NOMO-1 (cell line): ENCODE data around the gene TNRC6A.
A peak's percentile ranks its signal among the peaks of the same experiment; 100 is the strongest.
"Not testable (repeated sequence)": the region's sequence is repeated elsewhere in the genome, so short reads cannot be mapped to it uniquely, and the experiment has no call there.

Experiments
- DNase-seq, 2 experiments: peaks; one replicate each; lab custom pipeline; 2025; ENCODE audit not compliant: unreplicated experiment in 2 of 2; lab: John Stamatoyannopoulos, UW

TNRC6A gene

GRCh38 chr16:24839347-24839972 is 110.0 kb downstream of the TNRC6A start:
- no peak for DNase-seq

GRCh38 chr16:24841291-24841690 is 111.8 kb downstream of the TNRC6A start:
- DNase-seq = no peak

GRCh38 chr16:24844101-24845030 is 114.9 kb downstream of the TNRC6A start:
- DNase-seq = no peak

DNA sequence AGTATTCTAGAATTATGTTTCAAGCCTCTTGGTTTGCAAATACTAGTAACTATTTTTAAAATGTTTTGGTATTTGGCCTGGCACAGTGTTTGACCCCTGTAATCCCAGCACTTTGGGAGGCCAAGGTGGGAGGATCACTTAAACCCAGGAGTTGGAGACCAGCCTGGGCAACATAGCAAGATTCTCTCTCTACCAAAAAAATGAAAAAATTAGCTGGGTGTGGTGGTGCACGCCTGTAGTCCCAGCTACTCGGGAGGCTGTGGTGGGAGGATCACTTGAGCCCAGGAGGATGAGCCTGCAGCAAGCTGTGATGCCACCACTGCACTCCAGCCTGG is 115.5 kb downstream of the TNRC6A start:
- DNase-seq = not testable (repeated sequence)

GRCh38 chr16:24845726-24846547 is 116.5 kb downstream of the TNRC6A start, which contains the start of gene SLC5A11:
Gene SLC5A11, plus strand, starts transcription at chr16:24845963. Its CDS starts 12,681 bp downstream, at chr16:24858644.
- DNase-seq = no peak

DNA sequence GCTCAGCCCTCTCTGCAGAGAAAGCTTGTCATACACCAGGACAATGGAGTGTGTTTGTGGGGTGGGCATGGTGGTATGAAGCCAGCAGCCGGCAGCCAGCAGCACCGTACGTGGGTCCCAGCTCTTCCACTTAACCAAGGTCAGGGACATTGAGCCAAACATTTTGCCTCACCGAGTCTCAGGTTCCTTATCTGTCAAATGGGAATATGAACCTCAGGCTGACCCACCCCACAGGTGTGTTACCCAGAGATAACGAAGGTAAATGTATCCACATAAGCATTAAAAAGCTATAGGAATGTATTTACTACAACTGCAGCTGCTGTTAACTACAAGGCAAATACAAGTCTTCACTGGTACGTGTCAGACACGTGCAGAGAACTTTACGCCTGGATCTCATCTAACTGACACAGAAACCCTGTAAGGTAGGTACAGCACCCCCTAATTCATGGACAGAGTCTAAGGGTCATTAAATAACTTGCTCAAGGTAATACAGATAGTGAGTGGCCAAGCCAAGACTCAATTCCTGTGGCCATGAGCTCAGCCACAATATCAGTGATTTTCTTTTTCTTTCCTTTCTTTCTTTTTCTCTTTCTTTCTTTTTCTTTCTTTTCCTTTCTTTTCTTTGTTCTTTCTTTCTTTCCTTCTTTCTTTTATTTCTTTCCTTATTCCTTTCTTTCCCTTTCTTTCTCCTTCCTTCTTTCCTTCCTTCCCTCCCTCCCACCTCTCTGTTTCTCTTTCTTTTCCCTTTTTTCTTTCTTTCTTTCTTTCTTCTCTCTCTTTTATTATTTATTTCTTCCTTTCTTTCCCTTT is 117.3 kb downstream of the TNRC6A start:
- DNase-seq = no peak

DNA sequence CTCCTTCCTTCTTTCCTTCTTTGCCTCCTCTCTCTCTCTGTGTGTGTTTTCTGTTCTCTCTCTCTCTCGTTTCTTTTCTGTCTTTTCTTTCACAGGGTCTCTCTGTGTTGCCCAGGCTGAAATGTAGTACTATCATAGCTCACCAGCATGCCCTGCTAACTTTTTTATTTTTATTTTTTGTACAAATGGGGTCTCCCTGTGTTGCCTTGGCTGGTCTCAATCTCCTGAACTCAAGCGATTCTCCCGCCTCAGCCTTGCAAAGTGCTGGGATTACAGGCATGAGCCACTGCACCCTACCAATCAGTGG is 117.9 kb downstream of the TNRC6A start:
- DNase-seq = no peak

DNA sequence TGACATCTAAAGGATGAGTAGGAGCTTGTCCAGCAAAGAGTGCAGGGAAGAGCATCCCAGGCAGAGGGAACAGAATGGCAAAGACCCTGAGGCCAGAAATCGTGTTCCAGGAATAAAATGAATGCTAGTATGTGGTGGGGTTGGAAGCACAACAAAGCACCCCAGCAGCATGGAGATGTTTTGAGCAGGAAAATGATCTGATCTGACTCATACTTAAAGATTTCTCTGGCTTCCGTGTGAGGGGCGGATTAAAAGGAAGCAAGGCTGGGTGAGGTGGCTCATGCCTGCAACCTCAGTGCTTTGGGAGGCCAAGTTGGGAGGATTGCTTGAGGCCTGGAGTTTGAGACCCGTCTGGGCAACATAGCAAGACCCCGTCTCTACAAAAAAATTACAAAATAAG is 118.6 kb downstream of the TNRC6A start:
- no peak for DNase-seq

DNA sequence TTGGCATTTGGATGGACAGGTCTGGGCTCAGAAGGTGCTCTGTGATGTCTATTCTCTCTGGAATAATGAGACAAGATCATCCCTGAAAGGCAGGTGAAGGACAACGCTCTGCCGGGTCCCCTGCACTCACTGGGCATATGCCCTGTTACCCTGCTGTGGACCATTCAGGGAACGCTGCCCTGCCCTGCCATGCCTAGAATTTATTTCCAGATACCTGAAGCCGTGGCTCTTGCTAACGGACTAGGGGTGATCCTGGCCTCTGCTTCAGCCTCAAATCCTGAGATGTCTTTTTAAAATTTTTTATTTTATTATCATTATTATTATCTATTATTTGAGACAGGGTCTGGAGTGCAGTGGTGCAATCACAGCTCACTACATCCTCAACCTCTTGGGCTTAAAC is 120.2 kb downstream of the TNRC6A start:
- DNase-seq = no peak

GRCh38 chr16:24850289-24850938 is 121.0 kb downstream of the TNRC6A start:
- DNase-seq = no peak

- DNase-seq = no peak
These were observed 122.2 kb downstream of the TNRC6A start for GRCh38 chr16:24851700-24852099.

GRCh38 chr16:24852281-24852721 is 122.8 kb downstream of the TNRC6A start:
- DNase-seq = no peak

- DNase-seq = no peak
These were observed 123.8 kb downstream of the TNRC6A start for GRCh38 chr16:24853169-24853824.

DNA sequence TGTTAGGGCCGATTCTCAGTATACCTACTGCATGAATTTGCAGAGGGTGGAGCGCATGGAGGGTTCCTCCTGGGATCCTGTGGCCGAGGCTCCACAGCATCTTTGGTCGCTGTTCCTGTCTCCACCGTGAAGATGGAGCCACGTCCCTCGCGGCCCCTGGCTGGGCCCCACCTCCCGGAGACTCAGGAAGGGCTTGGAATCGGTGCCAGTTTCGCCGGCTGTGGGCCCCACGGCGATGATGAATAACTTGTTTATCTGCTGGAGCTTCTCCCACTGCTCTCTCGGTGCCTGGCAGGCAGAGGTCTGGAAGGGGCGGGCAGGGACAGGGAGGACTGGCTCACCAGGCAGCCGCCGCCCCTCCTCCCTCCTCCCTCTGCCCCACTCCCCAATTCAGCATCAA is 124.4 kb downstream of the TNRC6A start:
- no peak for DNase-seq

DNA sequence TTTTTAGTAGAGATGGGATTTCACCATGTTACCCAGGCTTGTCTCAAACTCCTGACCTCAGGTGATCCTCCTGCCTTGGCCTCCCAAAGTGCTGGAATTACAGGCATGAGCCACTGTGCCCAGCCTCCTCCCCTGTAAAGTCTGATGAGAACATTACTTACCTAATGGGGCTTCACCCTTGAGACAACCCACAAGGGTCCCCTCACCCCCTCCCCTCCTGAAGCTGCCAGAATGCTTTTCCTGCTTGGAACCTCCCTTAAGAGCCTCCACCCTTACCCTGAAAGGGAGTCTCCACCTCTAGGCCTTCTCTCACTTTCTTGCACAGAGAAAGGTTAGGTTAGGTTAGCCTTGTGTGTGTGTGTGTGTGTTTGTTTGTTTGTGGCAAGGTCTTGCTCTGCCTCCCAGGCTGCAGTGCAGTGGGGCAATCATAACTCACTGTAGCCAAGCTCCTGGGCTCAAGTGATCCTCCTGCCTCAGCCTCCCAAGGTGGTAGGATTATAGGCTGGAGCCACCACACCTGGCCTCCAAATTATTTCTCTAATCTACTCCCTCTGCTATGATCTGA is 125.2 kb downstream of the TNRC6A start:
- DNase-seq = no peak

DNA sequence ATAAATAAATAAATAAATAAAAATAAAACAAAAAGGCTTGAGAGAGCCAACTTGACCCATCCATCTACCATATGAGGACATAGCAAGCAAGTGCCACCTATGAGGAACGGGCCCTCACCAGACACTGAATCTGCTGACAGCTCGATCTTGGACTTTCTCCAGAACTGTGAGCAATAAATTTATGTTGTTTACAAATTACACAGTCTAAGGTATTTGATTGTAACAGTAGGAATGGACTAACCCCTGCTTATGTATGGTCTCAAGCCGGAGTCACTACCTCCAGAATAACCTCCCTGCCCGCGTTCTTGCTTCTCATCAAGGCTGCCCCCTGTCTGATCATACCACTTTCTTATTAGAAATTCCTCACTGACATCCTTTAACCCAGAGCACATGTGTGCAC is 126.2 kb downstream of the TNRC6A start:
- DNase-seq = no peak

DNA sequence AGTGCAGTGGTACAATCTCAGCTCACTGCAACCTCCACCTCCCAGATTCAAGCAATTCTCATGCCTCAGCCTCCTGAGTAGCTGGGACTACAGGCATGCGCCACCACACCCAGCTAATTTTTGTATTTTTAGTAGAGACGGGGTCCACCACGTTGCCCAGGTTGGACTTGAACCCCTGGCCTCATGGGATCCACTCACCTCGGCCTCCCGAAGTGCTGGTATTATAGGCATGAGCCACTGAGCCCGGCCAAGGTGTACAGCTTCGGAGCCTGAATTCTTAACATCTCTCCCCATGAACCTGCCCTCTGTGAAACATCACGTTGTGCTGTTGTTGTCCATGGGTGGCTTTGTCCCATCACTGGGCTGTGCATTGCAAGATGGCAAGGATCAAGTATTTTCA is 127.4 kb downstream of the TNRC6A start:
- DNase-seq = not testable (repeated sequence)

DNA sequence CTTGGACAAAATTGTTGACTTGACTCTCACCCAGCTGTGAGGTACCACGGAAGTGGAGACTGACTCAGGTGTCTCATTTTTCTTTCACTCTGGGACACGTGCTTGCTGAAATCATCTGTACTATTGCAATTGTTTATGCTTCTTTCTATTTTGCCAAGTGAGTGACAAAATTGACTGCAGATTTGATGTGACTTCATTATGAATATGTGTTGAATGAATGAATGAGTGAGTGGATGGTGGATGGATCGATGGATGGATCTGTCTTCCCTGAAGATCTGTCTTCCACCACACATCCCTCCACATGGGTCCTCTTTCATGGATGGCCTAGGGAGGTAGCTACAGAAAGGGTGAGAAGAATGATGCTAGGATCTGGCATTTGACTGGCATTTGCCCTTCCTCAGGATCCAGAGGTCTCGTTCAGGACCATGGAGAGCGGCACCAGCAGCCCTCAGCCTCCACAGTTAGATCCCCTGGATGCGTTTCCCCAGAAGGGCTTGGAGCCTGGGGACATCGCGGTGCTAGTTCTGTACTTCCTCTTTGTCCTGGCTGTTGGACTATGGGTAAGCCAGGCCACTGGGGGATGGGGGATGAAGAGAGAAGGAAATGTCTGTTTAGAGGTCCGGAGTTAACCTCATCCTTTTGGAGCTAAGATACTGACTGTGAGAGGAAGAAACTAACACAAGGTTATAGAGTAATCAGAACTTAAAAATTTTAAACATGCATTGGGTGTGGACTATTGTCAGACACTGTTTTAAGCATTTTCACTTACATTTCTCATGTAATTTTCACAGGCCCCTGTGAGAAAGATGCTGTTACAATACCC is 129.0 kb downstream of the TNRC6A start:
- DNase-seq = peak; percentile 5 to 6
